K562 (cell line): ENCODE measurements around the gene GABRB1. TPM values are rescaled to one million over a fixed set of nuclear protein-coding genes. Genes with fewer than 3 reads are reported as not detected.
A peak's percentile ranks its signal among the peaks of the same experiment; 100 is the strongest.

ENCODE experiments used
- ATAC-seq: fragments of 200-7000 bp; cut with Tn5 transposase; 3 replicates; pipeline ENCODE4 v1.9.1; 2020; ENCODE audit warnings: moderate library complexity
- BruUV-seq: library from RNA; stranded (reverse); fragments of 400-500 nt; replicated peaks from 2 replicates; lab custom pipeline; 2021; lab: Mats Ljungman, UMichigan
- CTCF ChIA-PET: fragments of 300-600 bp; formaldehyde crosslinking; extraction: SDS; loops from one replicate; lab custom pipeline; 2021; ENCODE audit warnings: low intra/inter-chr PET ratio; lab: Yijun Ruan, JAX
- POLR2A ChIA-PET: fragments of 300-600, 350-650 bp; sonication (Branson Sonifier 250); formaldehyde crosslinking; extraction: SDS; loops from one replicate; lab custom pipeline; 2021; ENCODE audit warnings: antibody characterized with exemption, inconsistent platforms; lab: Yijun Ruan, JAX
- DNase-seq, 4 experiments: peaks; one replicate each; pipeline versions ENCODE4 v3.0.0 to v3.0.0-alpha.2; 2011 to 2018; ENCODE audit warnings: low spot score in 3 of 4, mixed read lengths in 3 of 4; ENCODE audit errors: extremely low read depth in 1 of 4
- FAIRE-seq: peaks from 2 replicates; lab custom pipeline; 2011; peaks lifted over from hg19 to GRCh38; lab: Jason Lieb, UNC
- H2AFZ ChIP-seq: 2 replicates; pipeline ENCODE4 v1.6.0; 2011; ENCODE audit warnings: low read depth, low read length, control low read depth, inconsistent platforms
- H3K27ac ChIP-seq: fragments of 200-600 bp; 3 replicates; pipeline ENCODE4 v1.8.0; 2011; ENCODE audit warnings: low read depth, mild to moderate bottlenecking, control low read depth, inconsistent platforms, low read length, moderate library complexity, mixed read lengths; ENCODE audit errors: extremely low read depth
- H3K27me3 ChIP-seq, 2 experiments: fragments of 300-600 bp in 1 of 2; 2 replicates in 1 of 2; 3 replicates in 1 of 2; pipeline versions ENCODE4 v1.6.0 to v1.8.0; 2011; ENCODE audit warnings: inconsistent platforms in 2 of 2, low read length in 2 of 2, mild to moderate bottlenecking in 1 of 2, mixed read lengths in 1 of 2, moderate library complexity in 1 of 2; ENCODE audit not compliant: control insufficient read depth in 2 of 2, insufficient read depth in 2 of 2
- H3K36me3 ChIP-seq: fragments of 300-600 bp; 3 replicates; pipeline ENCODE4 v1.8.0; 2011; ENCODE audit warnings: mild to moderate bottlenecking, low read length, inconsistent platforms; ENCODE audit not compliant: control insufficient read depth, insufficient read depth
- H3K4me1 ChIP-seq, 2 experiments: fragments of 200-600 bp in 1 of 2; replicated peaks in 1 of 2; 2 replicates in 1 of 2; 3 replicates in 1 of 2; pipeline versions ENCODE4 v1.5.1 to v1.8.0; 2011; ENCODE audit warnings: inconsistent platforms in 2 of 2, low read length in 2 of 2, mild to moderate bottlenecking in 1 of 2, mixed read lengths in 1 of 2, moderate library complexity in 1 of 2; ENCODE audit not compliant: control insufficient read depth in 2 of 2, insufficient read depth in 2 of 2
- H3K4me2 ChIP-seq: 2 replicates; pipeline ENCODE4 v1.6.1; 2011; ENCODE audit warnings: low read length, control low read depth, inconsistent platforms, mixed read lengths; ENCODE audit not compliant: insufficient read depth
- H3K4me3 ChIP-seq: fragments of 200-600 bp; sonication (generic), shearing (Covaris generic); 2 replicates; pipeline ENCODE4 v1.5.1; 2016; ENCODE audit warnings: control low read depth, inconsistent platforms
- H3K79me2 ChIP-seq: fragments of 200-600 bp; 3 replicates; pipeline ENCODE4 v1.8.0; 2011; ENCODE audit warnings: low read length, inconsistent platforms; ENCODE audit not compliant: control insufficient read depth, insufficient read depth
- H3K9ac ChIP-seq, 2 experiments: 2 replicates each; pipeline versions ENCODE4 v1.6.0 to v1.6.1; 2011; ENCODE audit warnings: low read depth in 2 of 2, low read length in 2 of 2, control low read depth in 1 of 2, inconsistent platforms in 1 of 2, mild to moderate bottlenecking in 1 of 2, mixed read lengths in 1 of 2; ENCODE audit not compliant: insufficient read depth in 1 of 2
- H3K9me1 ChIP-seq: one replicate; pipeline ENCODE4 v1.6.0; 2011; ENCODE audit warnings: inconsistent platforms, mild to moderate bottlenecking, low read length, moderate library complexity; ENCODE audit not compliant: control insufficient read depth, insufficient read depth
- H3K9me3 ChIP-seq: replicated peaks from 2 replicates; pipeline ENCODE4 v1.5.1; 2011; ENCODE audit warnings: low read depth, low read length, inconsistent platforms; ENCODE audit not compliant: control insufficient read depth, insufficient read depth
- H4K20me1 ChIP-seq: replicated peaks from 2 replicates; pipeline ENCODE4 v1.6.1; 2011; ENCODE audit warnings: low read length, inconsistent platforms, mixed read lengths; ENCODE audit not compliant: control insufficient read depth, insufficient read depth
- CEBPG ChIP-seq, 3 experiments: fragments of 200-800 bp in 1 of 3; sonication (Bioruptor generic) in 1 of 3; sonication (generic) in 1 of 3; formaldehyde crosslinking in 1 of 3; IDR thresholded peaks in 2 of 3; conservative IDR thresholded peaks in 1 of 3; 2 replicates each; pipeline versions ENCODE4 v1.6.1 to v1.8.0; 2016 to 2022; ENCODE audit warnings: missing compliant biosample characterization in 2 of 3, missing genetic modification characterization in 2 of 3, mild to moderate bottlenecking in 1 of 3, missing genetic modification reagents in 1 of 3
- MXI1 ChIP-seq: IDR thresholded peaks from 2 replicates; pipeline ENCODE4 v1.6.1; 2011; ENCODE audit warnings: low read depth, mild to moderate bottlenecking, improper control_type of control experiment, low read length
- PHF21A ChIP-seq: fragments of 450-650 bp; IDR thresholded peaks from 2 replicates; pipeline ENCODE4 v1.6.1; 2017; ENCODE audit warnings: low read depth, borderline replicate concordance
- ZBTB1 ChIP-seq: sonication (generic); formaldehyde crosslinking; IDR thresholded peaks from 2 replicates; pipeline ENCODE4 v1.8.1; 2023; ENCODE audit warnings: missing genetic modification reagents, low read depth, mild to moderate bottlenecking, borderline replicate concordance
- ZNF197 ChIP-seq: fragments of 200-800 bp; sonication (Bioruptor generic); IDR thresholded peaks from 2 replicates; pipeline ENCODE4 v1.6.1; 2016; ENCODE audit warnings: low read depth, missing genetic modification characterization, missing compliant biosample characterization
- WGBS: fragments of 100-300 bp; shearing (Covaris generic); methylation state at CpG from one replicate; pipeline ENCODE4 v1.1.6; 2016; ENCODE audit warnings: low coverage, mixed read lengths; ENCODE audit not compliant: insufficient coverage; ENCODE audit errors: missing lambda C conversion rate; 5-methylcytosine and 5-hydroxymethylcytosine counted together
- in situ Hi-C: fragments of 300-500 bp; cut with MboI; formaldehyde crosslinking; loops from 4 replicates; pipeline ENCODE4 v1.15.0; 2018; ENCODE audit warnings: inconsistent platforms, mixed read lengths
- intact Hi-C: fragments of 100-400 bp; cut with micrococcal nuclease; formaldehyde crosslinking; loops from 2 replicates; pipeline ENCODE4 v1.14.2; 2022
- polyA plus RNA-seq, 8 experiments: library from polyadenylated mRNA; depleted of rRNA in 4 of 8; stranded (reverse) in 5 of 8; unstranded in 3 of 8; fragments of >200 nt; fragmentation: Nextera tagmentation in 2 of 8; fragmentation: Illumina TruSeq in 1 of 8; extraction: Ambion mirVana in 2 of 8; extraction: Trizol in 1 of 8; gene quantifications; 2 replicates each; pipeline versions ENCODE4 v1.2.1 to v1.2.3, GENCODE V29; 2011 to 2014; ENCODE audit warnings: inconsistent platforms in 1 of 8, missing spikeins in 1 of 8
- total RNA-seq, 7 experiments: library from RNA; depleted of rRNA in 6 of 7; stranded (reverse); fragments of >200 nt in 6 of 7; fragmentation: Illumina TruSeq in 2 of 7; extraction: Trizol in 2 of 7; gene quantifications; 2 replicates each; pipeline versions ENCODE4 v1.2.1 to v1.2.3, GENCODE V29; 2011 to 2021; ENCODE audit warnings: low replicate concordance in 1 of 7

GABRB1 gene
- total and polyA plus RNA-seq, 9 of the 15 experiments (the other 6 are each of a cell fraction or from before 2014, with no cell fraction given): not detected

GRCh38 chr4:47010347-47010911 is 20.9 kb upstream of the GABRB1 start:
- Histone ChIP-seq H3K4me1 (no peaks in the 10 kb centered on the region), H3K9me3 (no peaks in the 10 kb centered on the region), H3K36me3 (no peaks in the 10 kb centered on the region), H3K4me2 (no peak overlapping the region), H3K79me2 (no peaks in the 10 kb centered on the region), H3K27me3 (no peaks in the 10 kb centered on the region), H3K4me3 (no peak overlapping the region), H3K27ac (no peak overlapping the region)
- intact Hi-C loops: no loop called here
- no peak for FAIRE-seq
- no TSS peak for BruUV-seq
- TF ChIP-seq PHF21A (no peak), ZNF197 (no peak), ZBTB1 (CRISPR knock-in tag) (no peak), CEBPG (CRISPR knock-in tag; IDR thresholded peaks at IDR 0.05) (no peak), CEBPG (tag; conservative IDR thresholded peaks at IDR 0.05 in 1 of 2, IDR thresholded peaks at IDR 0.05 in 1 of 2) (0 out of 4 replicates have a peak, but pooled peaks of 1 of the 2 experiments have one; percentile 14)
- TF ChIP-seq, all 486 proteins: peak for 1
- no peak overlapping the region for H2AFZ ChIP-seq
- DNase-seq (no peak), ATAC-seq (no peak)
- POLR2A ChIA-PET: no interaction called here
- in situ Hi-C loops: no loop called here
- H4K20me1 ChIP-seq: no peaks in the 10 kb centered on the region
- H3K9ac ChIP-seq: no peak overlapping the region
- CTCF ChIA-PET: no interaction called here
- no peaks in the 10 kb centered on the region for H3K9me1 ChIP-seq

- Histone ChIP-seq H4K20me1 (no peaks in the 10 kb centered on the region), H3K9me3 (no peaks in the 10 kb centered on the region), H3K27ac (no peak overlapping the region), H2AFZ (no peak overlapping the region), H3K4me1 (no peaks in the 10 kb centered on the region), H3K27me3 (no peaks in the 10 kb centered on the region), H3K36me3 (no peaks in the 10 kb centered on the region), H3K4me2 (no peak overlapping the region), H3K9me1 (no peaks in the 10 kb centered on the region), H3K4me3 (no peak overlapping the region), H3K79me2 (no peaks in the 10 kb centered on the region), H3K9ac (no peak overlapping the region)
- in situ Hi-C loops: no loop called here
- ChIA-PET CTCF (no interaction called here), POLR2A (interaction anchor here (0.6 kb wide), 1 partner anchor 33 kb away, joined by 4 read pairs; no protein-coding TSS in a partner anchor)
- FAIRE-seq (no peak), ATAC-seq (no peak), DNase-seq (no peak)
- no TSS peak for BruUV-seq
- 0% methylated on average over 2 of the region's 2 CpGs for WGBS
- intact Hi-C loops: no loop called here
- no peak for TF ChIP-seq MXI1
Observed at GRCh38 chr4:47010912-47011446, 20.4 kb upstream of the GABRB1 start.
